IMR-90 (cell line): ENCODE data around the gene DONSON. TPM values are rescaled to one million over a fixed set of nuclear protein-coding genes. Genes with fewer than 3 reads are reported as not detected.

Experiments used
- ATAC-seq: fragments of 200-7000 bp; cut with Tn5 transposase; 2 replicates; pipeline ENCODE4 v1.9.1; 2020; ENCODE audit warnings: low read depth, mild to moderate bottlenecking, moderate library complexity
- BruUV-seq: library from RNA; stranded (reverse); fragments of 400-500 nt; replicated peaks from 2 replicates; lab custom pipeline; 2021; lab: Mats Ljungman, UMichigan
- CTCF ChIA-PET: fragments of 300-600 bp; formaldehyde crosslinking; extraction: SDS; loops from one replicate; lab custom pipeline; 2021; ENCODE audit warnings: antibody characterized with exemption; lab: Yijun Ruan, JAX
- POLR2A ChIA-PET: fragments of 300-600 bp; sonication (Branson Sonifier 250); formaldehyde crosslinking; loops from one replicate; lab custom pipeline; 2022; ENCODE audit warnings: antibody characterized with exemption; ENCODE audit not compliant: unreplicated experiment; lab: Charles Lee
- DNase-seq: peaks from one replicate; pipeline ENCODE4 v3.0.0; 2013
- H2AFZ ChIP-seq: replicated peaks from 2 replicates; pipeline ENCODE3; 2013; ENCODE audit warnings: low read length, mild to moderate bottlenecking; ENCODE audit not compliant: poor library complexity
- H2AK5ac ChIP-seq: 2 replicates; pipeline ENCODE4 v1.6.1; 2013; ENCODE audit warnings: low read depth, low read length, inconsistent platforms
- H2AK9ac ChIP-seq: replicated peaks from 2 replicates; pipeline ENCODE3; 2013; ENCODE audit warnings: mild to moderate bottlenecking, low read depth, low read length, moderate library complexity; ENCODE audit not compliant: poor library complexity
- H2BK120ac ChIP-seq: 2 replicates; pipeline ENCODE4 v1.6.1; 2013; ENCODE audit warnings: low read depth, low read length, inconsistent platforms
- H2BK15ac ChIP-seq: 3 replicates; pipeline ENCODE4 v1.6.1; 2013; ENCODE audit warnings: low read depth, low read length, inconsistent platforms
- H2BK20ac ChIP-seq: 2 replicates; pipeline ENCODE4 v1.6.1; 2013; ENCODE audit warnings: low read depth, mild to moderate bottlenecking, inconsistent platforms, low read length, moderate library complexity
- H2BK5ac ChIP-seq: 2 replicates; pipeline ENCODE4 v1.6.1; 2013; ENCODE audit warnings: mild to moderate bottlenecking, low read depth, low read length, inconsistent platforms; ENCODE audit not compliant: poor library complexity, severe bottlenecking
- H3K14ac ChIP-seq: replicated peaks from 2 replicates; pipeline ENCODE4 v1.6.1; 2013; ENCODE audit warnings: low read depth, low read length, inconsistent platforms
- H3K18ac ChIP-seq: 2 replicates; pipeline ENCODE4 v1.6.1; 2013; ENCODE audit warnings: low read depth, low read length, control low read depth
- H3K23ac ChIP-seq: 2 replicates; pipeline ENCODE4 v1.6.1; 2013; ENCODE audit warnings: low read depth, low read length, inconsistent platforms
- H3K27ac ChIP-seq: 2 replicates; pipeline ENCODE4 v1.5.1; 2013; ENCODE audit warnings: mild to moderate bottlenecking, control low read depth, low read length; ENCODE audit not compliant: insufficient read depth
- H3K27me3 ChIP-seq: 2 replicates; pipeline ENCODE4 v1.6.1; 2013; ENCODE audit warnings: low read length; ENCODE audit not compliant: control insufficient read depth, insufficient read depth
- H3K36me3 ChIP-seq: 2 replicates; pipeline ENCODE4 v1.6.1; 2013; ENCODE audit warnings: low read length, mixed read lengths; ENCODE audit not compliant: control insufficient read depth, insufficient read depth
- H3K4ac ChIP-seq: 2 replicates; pipeline ENCODE4 v1.6.1; 2013; ENCODE audit warnings: low read depth, low read length, inconsistent platforms
- H3K4me1 ChIP-seq: 2 replicates; pipeline ENCODE4 v1.6.1; 2013; ENCODE audit warnings: low read length, mixed read lengths; ENCODE audit not compliant: control insufficient read depth, insufficient read depth
- H3K4me2 ChIP-seq: 2 replicates; pipeline ENCODE4 v1.6.1; 2013; ENCODE audit warnings: low read depth, mild to moderate bottlenecking, control low read depth, low read length, moderate library complexity
- H3K4me3 ChIP-seq: 2 replicates; pipeline ENCODE4 v1.5.1; 2013; ENCODE audit warnings: low read depth, mild to moderate bottlenecking, control low read depth, low read length, moderate library complexity; ENCODE audit not compliant: insufficient read depth
- H3K56ac ChIP-seq: 2 replicates; pipeline ENCODE4 v1.6.1; 2013; ENCODE audit warnings: low read length, inconsistent platforms; ENCODE audit not compliant: insufficient read depth; ENCODE audit errors: extremely low read depth
- H3K79me1 ChIP-seq, 2 experiments: 2 replicates each; pipeline ENCODE4 v1.6.1; 2013; ENCODE audit warnings: low read length in 2 of 2, inconsistent platforms in 1 of 2, low read depth in 1 of 2
- H3K9ac ChIP-seq: 2 replicates; pipeline ENCODE4 v1.6.1; 2013; ENCODE audit warnings: low read depth, low read length, control low read depth
- H3K9me1 ChIP-seq: 2 replicates; pipeline ENCODE4 v1.6.1; 2013; ENCODE audit warnings: low read length, inconsistent platforms; ENCODE audit not compliant: insufficient read depth
- H3K9me3 ChIP-seq: 2 replicates; pipeline ENCODE4 v1.6.1; 2013; ENCODE audit warnings: low read length; ENCODE audit not compliant: control insufficient read depth, insufficient read depth
- H4K20me1 ChIP-seq: 2 replicates; pipeline ENCODE4 v1.6.1; 2013; ENCODE audit warnings: low read length, inconsistent platforms; ENCODE audit not compliant: insufficient read depth
- H4K5ac ChIP-seq: 2 replicates; pipeline ENCODE4 v1.6.1; 2013; ENCODE audit warnings: mild to moderate bottlenecking, low read depth, low read length, control low read depth
- H4K8ac ChIP-seq, 2 experiments: 2 replicates each; pipeline ENCODE4 v1.6.1; 2013; ENCODE audit warnings: low read depth in 2 of 2, low read length in 2 of 2, control low read depth in 1 of 2, inconsistent platforms in 1 of 2
- H4K91ac ChIP-seq: 2 replicates; pipeline ENCODE4 v1.6.1; 2013; ENCODE audit warnings: low read depth, low read length, inconsistent platforms; ENCODE audit not compliant: insufficient read depth
- BHLHE40 ChIP-seq: fragments of 150-350 bp; IDR thresholded peaks from 2 replicates; pipeline ENCODE4 v1.6.1; 2016; ENCODE audit warnings: mild to moderate bottlenecking, low read depth, low read length
- CHD1 ChIP-seq: IDR thresholded peaks from 2 replicates; pipeline ENCODE4 v1.6.1; 2012; ENCODE audit warnings: low read depth, low read length, improper control_type of control experiment
- FOS ChIP-seq: fragments of 150-350 bp; IDR thresholded peaks from 2 replicates; pipeline ENCODE4 v1.6.1; 2016; ENCODE audit warnings: low read depth, low read length
- MAFK ChIP-seq: IDR thresholded peaks from 2 replicates; pipeline ENCODE4 v1.6.1; 2012; ENCODE audit warnings: low read depth, low read length, improper control_type of control experiment
- MAZ ChIP-seq: IDR thresholded peaks from 2 replicates; pipeline ENCODE4 v1.6.1; 2012; ENCODE audit warnings: low read depth, mild to moderate bottlenecking, low read length, improper control_type of control experiment, moderate library complexity, borderline replicate concordance
- POLR2A ChIP-seq: IDR thresholded peaks from 2 replicates; pipeline ENCODE4 v1.6.1; 2012; ENCODE audit warnings: mild to moderate bottlenecking, low read depth, low read length
- RAD21 ChIP-seq: IDR thresholded peaks from 2 replicates; pipeline ENCODE4 v1.6.1; 2012; ENCODE audit warnings: low read length, improper control_type of control experiment
- RCOR1 ChIP-seq: IDR thresholded peaks from 2 replicates; pipeline ENCODE4 v1.6.1; 2012; ENCODE audit warnings: mild to moderate bottlenecking, low read length, improper control_type of control experiment; ENCODE audit not compliant: insufficient replicate concordance
- RFX5 ChIP-seq: IDR thresholded peaks from 2 replicates; pipeline ENCODE4 v1.8.0; 2012; ENCODE audit warnings: low read depth, mild to moderate bottlenecking, low read length, moderate library complexity
- USF2 ChIP-seq: fragments of 150-350 bp; IDR thresholded peaks from 2 replicates; pipeline ENCODE4 v1.6.1; 2017; ENCODE audit warnings: mild to moderate bottlenecking, antibody characterized with exemption, low read length, low read depth
- WGBS, 2 experiments: methylation state at CpG; one replicate each; pipeline versions ENCODE4 v1.1.5 to v1.1.7; 2013; ENCODE audit warnings: missing lambda C conversion rate in 2 of 2; ENCODE audit not compliant: insufficient read length in 1 of 2; ENCODE audit errors: extremely low coverage in 2 of 2; 5-methylcytosine and 5-hydroxymethylcytosine counted together
- dilution Hi-C: fragments of 300-500 bp; cut with HindIII; formaldehyde crosslinking; loops from one replicate; pipeline ENCODE4 v1.14.3; 2018; ENCODE audit warnings: low sequenced_read_pairs; ENCODE audit not compliant: unreplicated experiment
- in situ Hi-C: fragments of 300-500 bp; cut with MboI; formaldehyde crosslinking; loops from 3 replicates; pipeline ENCODE4 v1.14.3; 2019; ENCODE audit warnings: low sequenced_read_pairs, inconsistent platforms, mixed read lengths
- intact Hi-C: fragments of 100-400 bp; cut with micrococcal nuclease; formaldehyde crosslinking; loops from 2 replicates; pipeline ENCODE4 v1.10.0; 2022
- polyA plus RNA-seq, 3 experiments: library from polyadenylated mRNA; depleted of rRNA; stranded (reverse); fragments of >200 nt; gene quantifications; 2 replicates each; pipeline ENCODE4 v1.2.3, GENCODE V29; 2012; ENCODE audit warnings: low replicate concordance in 1 of 3
- total RNA-seq: library from RNA; depleted of rRNA; stranded (reverse); fragments of >200 nt; gene quantifications from 2 replicates; pipeline ENCODE4 v1.2.3, GENCODE V29; 2012
- TF ChIP-seq, protein P1 (sequence below): conservative IDR thresholded peaks from 2 replicates; pipeline ENCODE4 v1.5.1; 2012; ENCODE audit warnings: mild to moderate bottlenecking, low read depth, low read length, improper control_type of control experiment
- TF ChIP-seq, protein P2 (sequence below): fragments of 150-350 bp; IDR thresholded peaks from 2 replicates; pipeline ENCODE4 v1.6.1; 2016; ENCODE audit warnings: low read depth, mild to moderate bottlenecking, low read length, moderate library complexity, borderline replicate concordance

Gene DONSON
- total and polyA plus RNA-seq, 2 of the 4 experiments (the other 2 are of a cell fraction), result 14.3 to 16.6 TPM

DNA sequence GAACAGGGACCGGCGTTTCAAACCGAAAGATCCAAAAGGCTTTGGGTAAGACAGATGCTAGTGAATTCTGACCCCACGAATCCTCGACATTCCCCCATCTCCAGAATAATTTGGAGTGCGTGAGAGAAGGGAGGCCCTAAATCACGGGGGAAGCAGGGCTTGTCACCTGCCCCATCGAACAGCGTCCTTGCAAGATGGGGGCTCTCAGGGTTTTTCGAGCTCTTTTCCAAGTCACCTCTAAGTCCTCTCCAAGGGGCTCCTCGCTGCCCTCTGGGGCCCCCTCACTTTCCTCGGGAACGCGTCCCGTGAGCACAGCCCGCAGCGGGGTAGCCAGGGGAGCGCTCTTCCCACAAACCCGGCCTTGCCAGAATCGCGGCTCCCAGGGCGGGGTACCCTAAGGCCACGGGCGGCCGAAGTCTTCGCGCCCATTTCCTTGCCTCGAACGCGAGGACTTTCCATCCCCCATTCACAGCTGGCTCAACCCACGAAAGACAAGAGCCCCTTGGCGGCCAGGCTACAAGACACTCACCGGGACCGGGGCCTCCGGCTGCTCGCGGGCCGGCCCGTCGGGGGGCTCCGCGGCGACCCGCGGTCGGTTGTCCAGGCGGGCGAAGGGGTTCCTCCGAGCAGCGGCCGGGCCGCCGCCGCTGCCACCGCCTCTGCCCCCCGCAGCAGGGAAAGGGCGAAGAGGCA, 546 bp downstream of the DONSON start (continued):
- no peak for TF ChIP-seq USF2

DNA sequence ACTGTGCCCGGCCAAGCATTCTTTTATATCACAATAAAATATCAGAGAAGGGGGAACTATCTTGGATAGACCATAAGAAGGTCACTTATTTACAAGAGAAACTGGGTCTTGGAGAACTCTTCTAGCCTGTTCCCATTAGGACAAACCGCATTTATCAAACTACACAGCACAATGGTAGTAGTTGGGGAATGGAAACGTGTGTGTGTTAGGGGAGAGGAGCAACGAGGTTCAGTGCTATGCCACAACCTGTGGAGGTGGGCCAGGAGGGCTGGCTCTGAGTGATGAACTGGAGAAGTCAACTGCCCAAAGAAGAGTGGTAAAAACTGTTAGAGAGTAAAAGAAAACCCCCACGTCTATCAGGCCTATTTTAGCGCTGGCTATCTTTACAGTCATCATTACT, 1.6 kb downstream of the DONSON start:
- Histone ChIP-seq H4K8ac (no peak overlapping the region), H2BK5ac (no peak overlapping the region), H2AFZ (peak overlapping the region; percentile 64), H3K9ac (no peak overlapping the region), H2AK5ac (no peak overlapping the region), H4K20me1 (no peaks in the 10 kb centered on the region; the same call in 1 of the 2 replicates), H3K56ac (no peak overlapping the region), H3K4me3 (no peak overlapping the region), H3K9me3 (no peaks in the 10 kb centered on the region), H3K27me3 (no peaks in the 10 kb centered on the region), H2BK120ac (no peak overlapping the region), H3K23ac (peak overlapping the region; percentile 31; the same call in 1 of the 2 replicates), H3K14ac (no peak overlapping the region), H3K4me1 (peaks cover 2% of the 10 kb centered on the region; the same call in 1 of the 2 replicates), H2BK20ac (no peak overlapping the region), H4K91ac (no peak overlapping the region), H3K36me3 (peaks cover 5% of the 10 kb centered on the region; the same call in 1 of the 2 replicates), H2AK9ac (no peak overlapping the region), H3K18ac (no peak overlapping the region), H3K9me1 (peaks cover 4% of the 10 kb centered on the region), H4K5ac (no peak overlapping the region), H3K4ac (no peak overlapping the region), H2BK15ac (no peak overlapping the region), H3K27ac (no peak overlapping the region), H3K4me2 (peak overlapping the region; percentile 43; the same call in 1 of the 2 replicates), H3K79me1 (peaks cover 21 to 35% of the 10 kb centered on the region in 2 experiments)
- dilution Hi-C loops (no loop called here), intact Hi-C loops (no loop called here), in situ Hi-C loops (no loop called here)
- POLR2A ChIA-PET, result no interaction called here
- ATAC-seq, result no peak
- no CpG with 5 or more reads among the region's 6 CpGs for WGBS, 2 experiments
- no peak for DNase-seq
- BruUV-seq, result TSS peak; percentile 18
- CTCF ChIA-PET, result no interaction called here
- TF ChIP-seq FOS (no peak), CHD1 (no peak), POLR2A (no peak), BHLHE40 (no peak), RFX5 (no peak), MAFK (no peak), RAD21 (no peak), MAZ (no peak), RCOR1 (no peak), USF2 (no peak)
- TF ChIP-seq, protein P1, sequence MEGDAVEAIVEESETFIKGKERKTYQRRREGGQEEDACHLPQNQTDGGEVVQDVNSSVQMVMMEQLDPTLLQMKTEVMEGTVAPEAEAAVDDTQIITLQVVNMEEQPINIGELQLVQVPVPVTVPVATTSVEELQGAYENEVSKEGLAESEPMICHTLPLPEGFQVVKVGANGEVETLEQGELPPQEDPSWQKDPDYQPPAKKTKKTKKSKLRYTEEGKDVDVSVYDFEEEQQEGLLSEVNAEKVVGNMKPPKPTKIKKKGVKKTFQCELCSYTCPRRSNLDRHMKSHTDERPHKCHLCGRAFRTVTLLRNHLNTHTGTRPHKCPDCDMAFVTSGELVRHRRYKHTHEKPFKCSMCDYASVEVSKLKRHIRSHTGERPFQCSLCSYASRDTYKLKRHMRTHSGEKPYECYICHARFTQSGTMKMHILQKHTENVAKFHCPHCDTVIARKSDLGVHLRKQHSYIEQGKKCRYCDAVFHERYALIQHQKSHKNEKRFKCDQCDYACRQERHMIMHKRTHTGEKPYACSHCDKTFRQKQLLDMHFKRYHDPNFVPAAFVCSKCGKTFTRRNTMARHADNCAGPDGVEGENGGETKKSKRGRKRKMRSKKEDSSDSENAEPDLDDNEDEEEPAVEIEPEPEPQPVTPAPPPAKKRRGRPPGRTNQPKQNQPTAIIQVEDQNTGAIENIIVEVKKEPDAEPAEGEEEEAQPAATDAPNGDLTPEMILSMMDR, result no peak
- TF ChIP-seq, protein P2, sequence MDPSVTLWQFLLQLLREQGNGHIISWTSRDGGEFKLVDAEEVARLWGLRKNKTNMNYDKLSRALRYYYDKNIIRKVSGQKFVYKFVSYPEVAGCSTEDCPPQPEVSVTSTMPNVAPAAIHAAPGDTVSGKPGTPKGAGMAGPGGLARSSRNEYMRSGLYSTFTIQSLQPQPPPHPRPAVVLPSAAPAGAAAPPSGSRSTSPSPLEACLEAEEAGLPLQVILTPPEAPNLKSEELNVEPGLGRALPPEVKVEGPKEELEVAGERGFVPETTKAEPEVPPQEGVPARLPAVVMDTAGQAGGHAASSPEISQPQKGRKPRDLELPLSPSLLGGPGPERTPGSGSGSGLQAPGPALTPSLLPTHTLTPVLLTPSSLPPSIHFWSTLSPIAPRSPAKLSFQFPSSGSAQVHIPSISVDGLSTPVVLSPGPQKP, result no peak
